Activated CD4-positive, alpha-beta T cell treated with anti-CD3 and anti-CD28 coated beads, Interleukin-2, amount 10 ng/mL, durations not matched to agents 7 days and 5 days (primary cell): ENCODE data around the gene TAF8. TPM values are rescaled to one million over a fixed set of nuclear protein-coding genes. Genes with fewer than 3 reads are reported as not detected.
"Not testable (repeated sequence)": the region's sequence is repeated elsewhere in the genome, so short reads cannot be mapped to it uniquely, and the experiment has no call there.

Experiments used
- CTCF ChIA-PET: fragments of 350-600 bp; sonication (Branson Sonifier 250); formaldehyde crosslinking; loops from one replicate; lab custom pipeline; 2021; ENCODE audit warnings: antibody characterized with exemption; lab: Charles Lee
- POLR2A ChIA-PET: fragments of 350-600 bp; sonication (Branson Sonifier 250); formaldehyde crosslinking; loops from one replicate; lab custom pipeline; 2021; ENCODE audit warnings: antibody characterized with exemption; lab: Charles Lee
- DNase-seq: peaks from one replicate; pipeline ENCODE4 v3.0.0-alpha.2; 2020
- H3K27ac Mint-ChIP-seq: one replicate; pipeline ENCODE4 v1.8.0; 2021; ENCODE audit warnings: mild to moderate bottlenecking, moderate library complexity, mixed read lengths
- H3K27me3 Mint-ChIP-seq: one replicate; pipeline ENCODE4 v1.8.0; 2021; ENCODE audit warnings: mixed read lengths
- H3K36me3 Mint-ChIP-seq: one replicate; pipeline ENCODE4 v1.8.0; 2021; ENCODE audit warnings: low read depth, mixed read lengths
- H3K4me1 Mint-ChIP-seq: one replicate; pipeline ENCODE4 v1.8.0; 2021; ENCODE audit warnings: mixed read lengths
- H3K4me3 Mint-ChIP-seq: one replicate; pipeline ENCODE4 v1.8.0; 2021; ENCODE audit warnings: mild to moderate bottlenecking, moderate library complexity, mixed read lengths
- H3K9me3 Mint-ChIP-seq: one replicate; pipeline ENCODE4 v1.8.0; 2021; ENCODE audit warnings: mixed read lengths
- total RNA-seq, 2 experiments: library from RNA; stranded (reverse); gene quantifications; one replicate each; pipeline ENCODE4 v1.2.3, GENCODE V29; 2021

Gene TAF8
- total RNA-seq, 2 experiments from 2014 or later, result 53.2 to 60.2 TPM

- H3K36me3 Mint-ChIP-seq, result peaks cover 64% of the 10 kb centered on the region
- POLR2A ChIA-PET, result interaction anchor here (0.6 to 1.0 kb wide), 4 partner anchors 8 to 54 kb away, joined by 3 to 8 read pairs (median 4); no protein-coding TSS in a partner anchor
- H3K27me3 Mint-ChIP-seq, result no peaks in the 10 kb centered on the region
- peak overlapping the region; percentile 95 for H3K27ac Mint-ChIP-seq
- CTCF ChIA-PET, result interaction anchor here (0.5 to 3.5 kb wide), 11 partner anchors 9 to 1444 kb away, joined by 3 to 38 read pairs (median 5); partner anchors contain the start of genes BYSL, MED20 and TOMM6
- H3K4me3 Mint-ChIP-seq, result peak overlapping the region; percentile 58
- peaks cover 8% of the 10 kb centered on the region for H3K9me3 Mint-ChIP-seq
- H3K4me1 Mint-ChIP-seq, result peaks cover 82% of the 10 kb centered on the region
- peak; percentile 61 for DNase-seq
These were observed 19.5 kb upstream of the TAF8 start for GRCh38 chr6:42030585-42031506.

- peaks cover 57% of the 10 kb centered on the region for H3K36me3 Mint-ChIP-seq
- H3K27me3 Mint-ChIP-seq, result no peaks in the 10 kb centered on the region
- CTCF ChIA-PET, result interaction anchor here (0.6 to 3.2 kb wide), 7 partner anchors 10 to 111 kb away, joined by 3 to 18 read pairs (median 5); partner anchors contain the start of genes BYSL and MED20
- POLR2A ChIA-PET, result no interaction called here
- DNase-seq, result no peak
- peak overlapping the region; percentile 95 for H3K27ac Mint-ChIP-seq
- H3K4me3 Mint-ChIP-seq, result no peak overlapping the region
- H3K9me3 Mint-ChIP-seq, result peaks cover 4% of the 10 kb centered on the region
- peaks cover 74% of the 10 kb centered on the region for H3K4me1 Mint-ChIP-seq
These were observed 18.0 kb upstream of the TAF8 start for GRCh38 chr6:42032366-42032765.

DNA sequence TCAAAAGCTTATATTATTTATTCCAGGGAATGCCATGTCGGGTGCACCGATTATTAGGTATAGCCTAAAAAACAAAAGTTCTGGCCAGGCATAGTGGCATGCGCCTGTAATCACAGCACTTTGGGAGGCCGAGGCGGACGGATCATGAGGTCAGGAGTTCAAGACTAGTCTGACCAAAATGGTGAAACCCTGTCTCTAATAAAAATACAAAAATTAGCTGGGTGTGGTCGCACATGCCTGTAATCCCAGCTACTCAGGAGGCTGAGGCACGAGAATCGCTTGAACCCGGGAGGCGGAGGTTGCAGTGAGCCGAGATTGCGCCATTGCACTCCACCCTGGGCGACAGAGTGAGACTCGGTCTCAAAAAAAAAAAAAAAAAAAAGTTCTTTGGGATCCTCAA lies 12.7 kb upstream of the TAF8 start:
- DNase-seq, H3K27me3 Mint-ChIP-seq, H3K9me3 Mint-ChIP-seq, POLR2A ChIA-PET: not testable (repeated sequence)
- Mint-ChIP-seq H3K4me1 (peaks cover 75% of the 10 kb centered on the region), H3K27ac (peak overlapping the region; percentile 95), H3K36me3 (peaks cover 40% of the 10 kb centered on the region), H3K4me3 (peak overlapping the region; percentile 59)
- CTCF ChIA-PET, result interaction anchor here (0.8 to 1.5 kb wide), 2 partner anchors 88 to 95 kb away, joined by 3 to 4 read pairs; no protein-coding TSS in a partner anchor

- no peak for DNase-seq
- peaks cover 40% of the 10 kb centered on the region for H3K36me3 Mint-ChIP-seq
- H3K4me3 Mint-ChIP-seq, result peak overlapping the region; percentile 59
- ChIA-PET POLR2A (interaction anchor here (4.2 kb wide), 1 partner anchor 100 kb away, joined by 54 read pairs; no protein-coding TSS in a partner anchor), CTCF (interaction anchor here (1.5 to 15.3 kb wide), 2 partner anchors 96 to 106 kb away, joined by 3 to 412 read pairs; partner anchors contain the start of genes BYSL, CCND3 and MED20)
- peaks cover 4% of the 10 kb centered on the region for H3K9me3 Mint-ChIP-seq
- H3K27ac Mint-ChIP-seq, result peak overlapping the region; percentile 95
- H3K27me3 Mint-ChIP-seq, result no peaks in the 10 kb centered on the region
- peaks cover 75% of the 10 kb centered on the region for H3K4me1 Mint-ChIP-seq
These were observed 12.2 kb upstream of the TAF8 start for GRCh38 chr6:42038163-42038562.

DNA sequence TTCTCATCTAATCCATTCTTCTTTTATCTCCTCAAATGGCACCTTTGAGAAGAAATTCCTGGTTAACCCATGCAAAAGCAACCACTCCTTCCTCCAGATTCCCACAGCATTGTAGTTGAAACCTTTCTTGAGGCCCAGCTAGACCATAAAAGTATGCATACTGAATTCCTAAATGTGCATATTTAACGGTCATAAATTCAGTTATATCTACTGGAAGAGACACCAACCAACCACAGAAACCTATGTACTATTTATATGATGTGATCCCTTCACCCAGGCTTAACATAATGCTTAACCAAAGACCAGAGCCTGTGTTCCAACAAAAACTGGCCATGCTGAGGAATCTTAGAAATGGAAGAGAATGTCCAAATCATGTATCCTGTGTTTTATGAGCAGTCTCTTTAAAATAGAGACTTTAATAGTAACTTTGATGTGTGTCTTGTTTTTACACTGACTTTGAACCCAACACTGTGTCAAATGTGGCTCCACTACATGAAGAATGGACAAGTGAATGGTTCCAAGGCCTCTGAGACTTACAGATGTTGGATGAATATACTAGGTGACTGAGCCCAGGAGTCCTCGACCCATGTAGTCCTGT lies 11.4 kb upstream of the TAF8 start:
- Mint-ChIP-seq H3K9me3 (peaks cover 4% of the 10 kb centered on the region), H3K4me1 (peaks cover 80% of the 10 kb centered on the region), H3K36me3 (peaks cover 38% of the 10 kb centered on the region), H3K27ac (peak overlapping the region; percentile 95), H3K27me3 (no peaks in the 10 kb centered on the region), H3K4me3 (peak overlapping the region; percentile 79)
- DNase-seq, result no peak
- CTCF ChIA-PET, result interaction anchor here (0.6 to 15.9 kb wide), 7 partner anchors 9 to 253 kb away, joined by 3 to 412 read pairs (median 7); partner anchors contain the start of genes BYSL, CCND3, MED20 and TAF8
- POLR2A ChIA-PET, result interaction anchor here (0.8 to 4.2 kb wide), 7 partner anchors 8 to 101 kb away, joined by 3 to 54 read pairs (median 4); partner anchors contain the start of gene TAF8

GRCh38 chr6:42040856-42041480 lies 9.4 kb upstream of the TAF8 start:
- peaks cover 86% of the 10 kb centered on the region for H3K4me1 Mint-ChIP-seq
- no peaks in the 10 kb centered on the region for H3K9me3 Mint-ChIP-seq
- ChIA-PET CTCF (interaction anchor here (0.7 to 15.9 kb wide), 12 partner anchors 8 to 306 kb away, joined by 3 to 412 read pairs (median 6); partner anchors contain the start of genes BYSL, CCND3, MED20 and TAF8), POLR2A (interaction anchor here (0.7 to 4.2 kb wide), 6 partner anchors 9 to 255 kb away, joined by 3 to 54 read pairs (median 4); partner anchors contain the start of gene TAF8)
- peak overlapping the region; percentile 95 for H3K27ac Mint-ChIP-seq
- DNase-seq, result no peak
- H3K27me3 Mint-ChIP-seq, result no peaks in the 10 kb centered on the region
- H3K36me3 Mint-ChIP-seq, result peaks cover 44% of the 10 kb centered on the region
- H3K4me3 Mint-ChIP-seq, result peak overlapping the region; percentile 47

DNA sequence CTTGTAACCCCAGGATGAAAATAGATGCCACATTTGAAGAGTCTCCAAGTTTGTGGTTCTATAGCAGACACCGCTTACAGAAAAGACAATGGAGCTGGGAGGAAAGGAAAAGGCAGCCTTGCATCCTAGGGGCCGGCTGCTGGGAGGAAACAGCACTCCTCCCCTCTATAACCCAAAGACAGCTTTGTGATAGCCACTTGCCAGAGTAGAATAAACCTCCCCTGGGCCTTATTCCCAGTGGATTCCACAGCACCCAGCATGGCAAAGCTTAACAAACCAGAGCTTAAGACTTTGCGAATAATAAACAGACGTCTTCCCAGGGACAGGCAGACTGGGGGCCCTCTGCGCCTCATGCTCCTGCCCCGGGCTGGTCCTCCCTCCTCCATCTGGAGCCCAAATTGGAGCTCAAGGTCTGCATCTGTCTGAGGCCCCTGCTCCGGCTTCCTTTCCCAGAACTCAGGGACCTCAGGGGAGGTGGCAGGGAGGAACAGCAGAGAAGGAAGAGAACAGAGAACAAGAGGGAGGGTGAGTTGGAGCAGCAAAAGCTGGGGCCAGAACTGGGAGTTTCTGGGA lies 8.8 kb upstream of the TAF8 start:
- POLR2A ChIA-PET, result interaction anchor here (0.6 to 4.2 kb wide), 6 partner anchors 9 to 146 kb away, joined by 3 to 54 read pairs (median 4); partner anchors contain the start of gene TAF8

GRCh38 chr6:42042108-42042507 lies 8.2 kb upstream of the TAF8 start:
- no peak for DNase-seq
- Mint-ChIP-seq H3K4me3 (peak overlapping the region; percentile 47), H3K36me3 (peaks cover 50% of the 10 kb centered on the region), H3K9me3 (no peaks in the 10 kb centered on the region), H3K27ac (peak overlapping the region; percentile 95), H3K4me1 (peaks cover 93% of the 10 kb centered on the region), H3K27me3 (no peaks in the 10 kb centered on the region)
- CTCF ChIA-PET, result interaction anchor here (0.6 to 15.9 kb wide), 12 partner anchors 9 to 308 kb away, joined by 3 to 412 read pairs (median 8); partner anchors contain the start of genes BYSL, CCND3, MED20 and TAF8
- POLR2A ChIA-PET, result interaction anchor here (0.6 to 4.2 kb wide), 3 partner anchors 14 to 146 kb away, joined by 3 to 54 read pairs (median 3); no protein-coding TSS in a partner anchor

More for the DNA sequence above, 8.8 kb upstream of the TAF8 start:
- Mint-ChIP-seq H3K4me3 (peak overlapping the region; percentile 47), H3K9me3 (no peaks in the 10 kb centered on the region), H3K27ac (peak overlapping the region; percentile 95), H3K4me1 (peaks cover 89% of the 10 kb centered on the region), H3K36me3 (peaks cover 46% of the 10 kb centered on the region), H3K27me3 (no peaks in the 10 kb centered on the region)
- CTCF ChIA-PET, result interaction anchor here (0.6 to 15.9 kb wide), 11 partner anchors 9 to 307 kb away, joined by 3 to 412 read pairs (median 4); partner anchors contain the start of genes BYSL, CCND3, MED20 and TAF8
- no peak for DNase-seq

- Mint-ChIP-seq H3K27ac (peak overlapping the region; percentile 89), H3K4me1 (peaks cover 85% of the 10 kb centered on the region), H3K36me3 (peaks cover 50% of the 10 kb centered on the region), H3K27me3 (no peaks in the 10 kb centered on the region), H3K4me3 (peak overlapping the region; percentile 72), H3K9me3 (no peaks in the 10 kb centered on the region)
- CTCF ChIA-PET, result interaction anchor here (0.6 to 15.9 kb wide), 57 partner anchors 8 to 520 kb away, joined by 3 to 412 read pairs (median 4); partner anchors contain the start of genes BYSL, CCND3, MED20 and TOMM6
- DNase-seq, result peak; percentile 96
- POLR2A ChIA-PET, result interaction anchor here (1.0 to 2.1 kb wide), 4 partner anchors 33 to 108 kb away, joined by 3 to 8 read pairs (median 3); no protein-coding TSS in a partner anchor
These were observed 6.4 kb upstream of the TAF8 start for GRCh38 chr6:42043787-42044475.

- H3K4me3 Mint-ChIP-seq, result peak overlapping the region; percentile 87
- no peaks in the 10 kb centered on the region for H3K27me3 Mint-ChIP-seq
- CTCF ChIA-PET, result interaction anchor here (0.7 to 15.9 kb wide), 12 partner anchors 16 to 312 kb away, joined by 3 to 412 read pairs (median 10); partner anchors contain the start of genes BYSL, CCND3, MED20 and TOMM6
- POLR2A ChIA-PET, result interaction anchor here (0.6 to 1.0 kb wide), 4 partner anchors 57 to 259 kb away, joined by 3 read pairs; partner anchors contain the start of gene TOMM6
- peaks cover 82% of the 10 kb centered on the region for H3K4me1 Mint-ChIP-seq
- peak; percentile 87 for DNase-seq
- H3K36me3 Mint-ChIP-seq, result peaks cover 50% of the 10 kb centered on the region
- peak overlapping the region; percentile 85 for H3K27ac Mint-ChIP-seq
- no peaks in the 10 kb centered on the region for H3K9me3 Mint-ChIP-seq
These were observed 4.5 kb upstream of the TAF8 start for GRCh38 chr6:42045538-42046460.
